ENCODE data around the gene TMEM184A.

The TMEM184A gene

GRCh38 chr7:1601956-1602355, 46.0 kb upstream of the TMEM184A start:
- H4K91ac ChIP-seq (ENCODE audit: low read depth, low read length, poor library complexity), result peak overlapping the region; percentile 41
- no peaks in the 10 kb centered on the region for H3K79me1 ChIP-seq (ENCODE audit: low read depth, low read length)
- no peaks in the 10 kb centered on the region for H3K4me1 ChIP-seq (ENCODE audit: control insufficient read depth in 2 of 2, insufficient read depth in 1 of 2, low read depth in 1 of 2, low read length in 2 of 2)
- H3K27ac ChIP-seq (replicated peaks; ENCODE audit: low read length), result no peak overlapping the region
- DNase-seq (ENCODE audit: low spot score), result no peak
- H2AK5ac ChIP-seq (ENCODE audit: low read depth, low read length), result peak overlapping the region; percentile 42
- H3K9ac ChIP-seq (ENCODE audit: low read depth, low read length, poor library complexity), result no peak overlapping the region
- no peak overlapping the region for H3K14ac ChIP-seq (ENCODE audit: low read length)
- H3K36me3 ChIP-seq (replicated peaks in 1 of 2; ENCODE audit: control insufficient read depth in 2 of 2, insufficient read depth in 2 of 2, low read length in 2 of 2), result no peaks in the 10 kb centered on the region
- H3K27me3 ChIP-seq (ENCODE audit: control insufficient read depth in 3 of 3, insufficient read depth in 3 of 3, low read depth in 1 of 3, low read length in 3 of 3), result peaks cover 0 to 23% (median 0%) of the 10 kb centered on the region in 3 experiments
- H2BK15ac ChIP-seq (ENCODE audit: low read length), result no peak overlapping the region
- no peak overlapping the region for H2BK5ac ChIP-seq (ENCODE audit: low read length)
- H2AFZ ChIP-seq (ENCODE audit: low read length), result no peak overlapping the region
- no peak overlapping the region for H3K4ac ChIP-seq (ENCODE audit: low read length)
- H3K18ac ChIP-seq (ENCODE audit: low read length), result no peak overlapping the region
- no peak overlapping the region for H2BK120ac ChIP-seq (ENCODE audit: low read depth, low read length)
- H3K4me3 ChIP-seq (ENCODE audit: low read length in 2 of 2), result no peak overlapping the region
- no peak overlapping the region for H4K8ac ChIP-seq (ENCODE audit: low read depth, low read length)
- H3K23ac ChIP-seq (ENCODE audit: low read depth, low read length, poor library complexity), result peak overlapping the region; percentile 31
- H3K4me2 ChIP-seq (ENCODE audit: insufficient read depth, low read length, poor library complexity, severe bottlenecking), result no peak overlapping the region
- H3K9me3 ChIP-seq (replicated peaks in 1 of 2; ENCODE audit: control insufficient read depth in 2 of 2, insufficient read depth in 1 of 2, low read depth in 1 of 2, low read length in 2 of 2), result no peaks in the 10 kb centered on the region
- H2BK12ac ChIP-seq (ENCODE audit: low read length), result no peak overlapping the region
- no CpG with 5 or more reads among the region's 24 CpGs for WGBS, 2 donors (ENCODE audit: extremely low coverage in 2 of 2, insufficient read length in 2 of 2, insufficient replicate concordance in 1 of 2)

GRCh38 chr7:1599640-1600395, 43.8 kb upstream of the TMEM184A start:
- no peak overlapping the region for H3K14ac ChIP-seq (ENCODE audit: low read length)
- no peak overlapping the region for H2BK120ac ChIP-seq (ENCODE audit: low read depth, low read length)
- no peak overlapping the region for H3K4me3 ChIP-seq (ENCODE audit: low read length in 2 of 2)
- no peaks in the 10 kb centered on the region for H3K9me3 ChIP-seq (replicated peaks in 1 of 2; ENCODE audit: control insufficient read depth in 2 of 2, insufficient read depth in 1 of 2, low read depth in 1 of 2, low read length in 2 of 2)
- no peak overlapping the region for H3K4me2 ChIP-seq (ENCODE audit: insufficient read depth, low read length, poor library complexity, severe bottlenecking)
- WGBS, 2 donors (ENCODE audit: extremely low coverage in 2 of 2, insufficient read length in 2 of 2, insufficient replicate concordance in 1 of 2), result no CpG with 5 or more reads among the region's 29 CpGs
- H3K4me1 ChIP-seq (ENCODE audit: control insufficient read depth in 2 of 2, insufficient read depth in 1 of 2, low read depth in 1 of 2, low read length in 2 of 2), result no peaks in the 10 kb centered on the region
- no peak overlapping the region for H3K4ac ChIP-seq (ENCODE audit: low read length)
- H2AK5ac ChIP-seq (ENCODE audit: low read depth, low read length), result no peak overlapping the region
- no peak overlapping the region for H2AFZ ChIP-seq (ENCODE audit: low read length)
- H3K9ac ChIP-seq (ENCODE audit: low read depth, low read length, poor library complexity), result no peak overlapping the region
- no peak overlapping the region for H2BK12ac ChIP-seq (ENCODE audit: low read length)
- H4K8ac ChIP-seq (ENCODE audit: low read depth, low read length), result no peak overlapping the region
- H3K27ac ChIP-seq (replicated peaks; ENCODE audit: low read length), result no peak overlapping the region
- no peaks in the 10 kb centered on the region for H3K79me1 ChIP-seq (ENCODE audit: low read depth, low read length)
- no peak overlapping the region for H4K91ac ChIP-seq (ENCODE audit: low read depth, low read length, poor library complexity)
- no peak overlapping the region for H3K23ac ChIP-seq (ENCODE audit: low read depth, low read length, poor library complexity)
- H3K27me3 ChIP-seq (ENCODE audit: control insufficient read depth in 3 of 3, insufficient read depth in 3 of 3, low read depth in 1 of 3, low read length in 3 of 3), result peaks cover 0 to 28% (median 0%) of the 10 kb centered on the region in 3 experiments
- H3K36me3 ChIP-seq (replicated peaks in 1 of 2; ENCODE audit: control insufficient read depth in 2 of 2, insufficient read depth in 2 of 2, low read length in 2 of 2), result no peaks in the 10 kb centered on the region
- H3K18ac ChIP-seq (ENCODE audit: low read length), result peak overlapping the region; percentile 16
- DNase-seq (ENCODE audit: low spot score), result no peak
- no peak overlapping the region for H2BK15ac ChIP-seq (ENCODE audit: low read length)
- H2BK5ac ChIP-seq (ENCODE audit: low read length), result no peak overlapping the region

GRCh38 chr7:1598961-1599639, 43.1 kb upstream of the TMEM184A start:
- no peak overlapping the region for H2BK15ac ChIP-seq (ENCODE audit: low read length)
- no peak overlapping the region for H3K4ac ChIP-seq (ENCODE audit: low read length)
- no peak overlapping the region for H3K14ac ChIP-seq (ENCODE audit: low read length)
- H3K23ac ChIP-seq (ENCODE audit: low read depth, low read length, poor library complexity), result no peak overlapping the region
- no peak overlapping the region for H4K8ac ChIP-seq (ENCODE audit: low read depth, low read length)
- no peak overlapping the region for H3K9ac ChIP-seq (ENCODE audit: low read depth, low read length, poor library complexity)
- no peak overlapping the region for H2AFZ ChIP-seq (ENCODE audit: low read length)
- no peak overlapping the region for H3K4me3 ChIP-seq (ENCODE audit: low read length in 2 of 2)
- H3K18ac ChIP-seq (ENCODE audit: low read length), result no peak overlapping the region
- H3K27ac ChIP-seq (replicated peaks; ENCODE audit: low read length), result no peak overlapping the region
- H3K27me3 ChIP-seq (ENCODE audit: control insufficient read depth in 3 of 3, insufficient read depth in 3 of 3, low read depth in 1 of 3, low read length in 3 of 3), result peaks cover 0 to 26% (median 0%) of the 10 kb centered on the region in 3 experiments
- no peaks in the 10 kb centered on the region for H3K36me3 ChIP-seq (replicated peaks in 1 of 2; ENCODE audit: control insufficient read depth in 2 of 2, insufficient read depth in 2 of 2, low read length in 2 of 2)
- H2BK12ac ChIP-seq (ENCODE audit: low read length), result no peak overlapping the region
- H3K4me1 ChIP-seq (ENCODE audit: control insufficient read depth in 2 of 2, insufficient read depth in 1 of 2, low read depth in 1 of 2, low read length in 2 of 2), result no peaks in the 10 kb centered on the region
- no peak overlapping the region for H2BK5ac ChIP-seq (ENCODE audit: low read length)
- no peaks in the 10 kb centered on the region for H3K9me3 ChIP-seq (replicated peaks in 1 of 2; ENCODE audit: control insufficient read depth in 2 of 2, insufficient read depth in 1 of 2, low read depth in 1 of 2, low read length in 2 of 2)
- no peak overlapping the region for H2BK120ac ChIP-seq (ENCODE audit: low read depth, low read length)
- no peak overlapping the region for H3K4me2 ChIP-seq (ENCODE audit: insufficient read depth, low read length, poor library complexity, severe bottlenecking)
- no peak overlapping the region for H2AK5ac ChIP-seq (ENCODE audit: low read depth, low read length)
- no peak overlapping the region for H4K91ac ChIP-seq (ENCODE audit: low read depth, low read length, poor library complexity)
- no peak for DNase-seq (ENCODE audit: low spot score)
- no CpG with 5 or more reads among the region's 12 CpGs for WGBS, 2 donors (ENCODE audit: extremely low coverage in 2 of 2, insufficient read length in 2 of 2, insufficient replicate concordance in 1 of 2)
- H3K79me1 ChIP-seq (ENCODE audit: low read depth, low read length), result no peaks in the 10 kb centered on the region

- no peak overlapping the region for H3K18ac ChIP-seq (ENCODE audit: low read length)
- H2BK12ac ChIP-seq (ENCODE audit: low read length), result no peak overlapping the region
- H3K27ac ChIP-seq (replicated peaks; ENCODE audit: low read length), result no peak overlapping the region
- H3K9ac ChIP-seq (ENCODE audit: low read depth, low read length, poor library complexity), result no peak overlapping the region
- peak overlapping the region; percentile 20 for H2AK5ac ChIP-seq (ENCODE audit: low read depth, low read length)
- no peak overlapping the region for H3K4ac ChIP-seq (ENCODE audit: low read length)
- H3K14ac ChIP-seq (ENCODE audit: low read length), result no peak overlapping the region
- H3K9me3 ChIP-seq (replicated peaks in 1 of 2; ENCODE audit: control insufficient read depth in 2 of 2, insufficient read depth in 1 of 2, low read depth in 1 of 2, low read length in 2 of 2), result no peaks in the 10 kb centered on the region
- no peaks in the 10 kb centered on the region for H3K4me1 ChIP-seq (ENCODE audit: control insufficient read depth in 2 of 2, insufficient read depth in 1 of 2, low read depth in 1 of 2, low read length in 2 of 2)
- H3K4me3 ChIP-seq (ENCODE audit: low read length in 2 of 2), result no peak overlapping the region
- H3K27me3 ChIP-seq (ENCODE audit: control insufficient read depth in 3 of 3, insufficient read depth in 3 of 3, low read depth in 1 of 3, low read length in 3 of 3), result peaks cover 0 to 18% (median 0%) of the 10 kb centered on the region in 3 experiments
- no peak overlapping the region for H4K91ac ChIP-seq (ENCODE audit: low read depth, low read length, poor library complexity)
- no peaks in the 10 kb centered on the region for H3K79me1 ChIP-seq (ENCODE audit: low read depth, low read length)
- H4K8ac ChIP-seq (ENCODE audit: low read depth, low read length), result no peak overlapping the region
- no peak overlapping the region for H3K4me2 ChIP-seq (ENCODE audit: insufficient read depth, low read length, poor library complexity, severe bottlenecking)
- no peak overlapping the region for H3K23ac ChIP-seq (ENCODE audit: low read depth, low read length, poor library complexity)
- no peaks in the 10 kb centered on the region for H3K36me3 ChIP-seq (replicated peaks in 1 of 2; ENCODE audit: control insufficient read depth in 2 of 2, insufficient read depth in 2 of 2, low read length in 2 of 2)
- no peak overlapping the region for H2BK5ac ChIP-seq (ENCODE audit: low read length)
- no CpG with 5 or more reads among the region's 7 CpGs for WGBS, 2 donors (ENCODE audit: extremely low coverage in 2 of 2, insufficient read length in 2 of 2, insufficient replicate concordance in 1 of 2)
- H2BK15ac ChIP-seq (ENCODE audit: low read length), result no peak overlapping the region
- no peak overlapping the region for H2AFZ ChIP-seq (ENCODE audit: low read length)
- no peak for DNase-seq (ENCODE audit: low spot score)
- no peak overlapping the region for H2BK120ac ChIP-seq (ENCODE audit: low read depth, low read length)
Observed at GRCh38 chr7:1598286-1598685, 42.3 kb upstream of the TMEM184A start.

Data from neuronal stem cell (in vitro differentiated cells).